ENCODE data around the gene NCOA4. TPM values are rescaled to one million over a fixed set of nuclear protein-coding genes. Genes with fewer than 3 reads are reported as not detected.
A peak's percentile ranks its signal among the peaks of the same experiment; 100 is the strongest.

Gene NCOA4
- total and polyA plus RNA-seq, 8 donors = 150 to 196 (median 174) TPM

GRCh38 chr10:46077141-46077554 is 46.7 kb upstream of the NCOA4 start:
- DNase-seq = no peak
- Histone ChIP-seq H3K4me1 (peaks cover 0 to 30% of the 10 kb centered on the region in 2 donors), H3K27ac (peak overlapping the region in 1 of 2 donors; percentile 72), H3K9me3 (no peaks in the 10 kb centered on the region), H3K36me3 (no peaks in the 10 kb centered on the region), H3K4me3 (no peak overlapping the region), H3K27me3 (no peaks in the 10 kb centered on the region)
- TF ChIP-seq CTCF (IDR thresholded peaks at IDR 0.05) = no peak
- intact Hi-C loops (cut with DNase I) = no loop called here
- ATAC-seq = no peak

- H3K4me1 ChIP-seq = peaks cover 0 to 27% of the 10 kb centered on the region in 2 donors
- no peaks in the 10 kb centered on the region for H3K27me3 ChIP-seq
- no peaks in the 10 kb centered on the region for H3K9me3 ChIP-seq
- no peak overlapping the region for H3K27ac ChIP-seq
- intact Hi-C loops (cut with DNase I) = no loop called here
- no peaks in the 10 kb centered on the region for H3K36me3 ChIP-seq
- no peak overlapping the region for H3K4me3 ChIP-seq
- no peak for ATAC-seq
- TF ChIP-seq CTCF (IDR thresholded peaks at IDR 0.05) = no peak
- DNase-seq = no peak
Observed at GRCh38 chr10:46075869-46076268, 45.4 kb upstream of the NCOA4 start.

GRCh38 chr10:46074196-46074946 is 43.9 kb upstream of the NCOA4 start:
- no peak for ATAC-seq
- H3K9me3 ChIP-seq = no peaks in the 10 kb centered on the region
- intact Hi-C loops (cut with DNase I) = no loop called here

GRCh38 chr10:46073564-46073963 is 43.1 kb upstream of the NCOA4 start:
- Histone ChIP-seq H3K27ac (no peak overlapping the region), H3K4me1 (peaks cover 0 to 16% of the 10 kb centered on the region in 2 donors), H3K36me3 (no peaks in the 10 kb centered on the region), H3K4me3 (no peak overlapping the region), H3K27me3 (no peaks in the 10 kb centered on the region), H3K9me3 (no peaks in the 10 kb centered on the region)
- no peak for TF ChIP-seq CTCF (IDR thresholded peaks at IDR 0.05)
- ATAC-seq (no peak), DNase-seq (no peak)
- intact Hi-C loops (cut with DNase I) = no loop called here

More at GRCh38 chr10:46074196-46074946, 43.9 kb upstream of the NCOA4 start:
- no peak overlapping the region for H3K27ac ChIP-seq
- H3K4me3 ChIP-seq = no peak overlapping the region
- peaks cover 0 to 16% of the 10 kb centered on the region in 2 donors for H3K4me1 ChIP-seq
- H3K27me3 ChIP-seq = no peaks in the 10 kb centered on the region
- no peaks in the 10 kb centered on the region for H3K36me3 ChIP-seq
- TF ChIP-seq CTCF (IDR thresholded peaks at IDR 0.05) = no peak
- no peak for DNase-seq

- no peak for DNase-seq
- TF ChIP-seq CTCF (IDR thresholded peaks at IDR 0.05) = no peak
- no peaks in the 10 kb centered on the region for H3K36me3 ChIP-seq
- H3K27me3 ChIP-seq = no peaks in the 10 kb centered on the region
- no peak overlapping the region for H3K27ac ChIP-seq
- no peaks in the 10 kb centered on the region for H3K4me1 ChIP-seq
- no peak for ATAC-seq
- H3K9me3 ChIP-seq = no peaks in the 10 kb centered on the region
- intact Hi-C loops (cut with DNase I) = no loop called here
- H3K4me3 ChIP-seq = no peak overlapping the region
Observed at GRCh38 chr10:46070749-46071148, 40.3 kb upstream of the NCOA4 start.
